ENCODE results near the gene PPP1R15A.
"Not testable (repeated sequence)": the region's sequence is repeated elsewhere in the genome, so short reads cannot be mapped to it uniquely, and the experiment has no call there.

PPP1R15A gene

GRCh38 chr19:48872182-48872883 lies at the start of gene PPP1R15A:
PPP1R15A (plus strand) TSS chr19:48872421; CDS start chr19:48873234, 813 bp downstream.
- DNase-seq: peak; percentile 98

GRCh38 chr19:48822514-48822913 lies 49.7 kb upstream of the PPP1R15A start:
- DNase-seq: no peak

- no peak for DNase-seq
Measured at GRCh38 chr19:48826606-48827020, 45.6 kb upstream of the PPP1R15A start.

- no peak for DNase-seq
Measured at GRCh38 chr19:48830088-48830487, 42.1 kb upstream of the PPP1R15A start.

GRCh38 chr19:48830965-48831364 lies 41.3 kb upstream of the PPP1R15A start:
- no peak for DNase-seq

- no peak for DNase-seq
Measured at GRCh38 chr19:48833049-48833448, 39.2 kb upstream of the PPP1R15A start.

- no peak for DNase-seq
Measured at GRCh38 chr19:48833977-48834376, 38.2 kb upstream of the PPP1R15A start.

GRCh38 chr19:48835734-48836088 lies 36.5 kb upstream of the PPP1R15A start:
- peak; percentile 80 for DNase-seq

GRCh38 chr19:48836089-48837017 lies 35.9 kb upstream of the PPP1R15A start, which contains the start of gene HSD17B14:
HSD17B14 (minus strand) TSS chr19:48836491; CDS start chr19:48836411, 80 bp downstream.
- peak; percentile 35 for DNase-seq

GRCh38 chr19:48837051-48837524 lies 35.1 kb upstream of the PPP1R15A start:
- DNase-seq: peak; percentile 80

- no peak for DNase-seq
Measured at GRCh38 chr19:48837687-48838086, 34.5 kb upstream of the PPP1R15A start.

- no peak for DNase-seq
Measured at GRCh38 chr19:48841047-48841446, 31.2 kb upstream of the PPP1R15A start.

GRCh38 chr19:48841571-48841970 lies 30.6 kb upstream of the PPP1R15A start:
- DNase-seq: no peak

GRCh38 chr19:48842789-48843162 lies 29.4 kb upstream of the PPP1R15A start:
- peak; percentile 55 for DNase-seq

- peak; percentile 61 for DNase-seq
Measured at GRCh38 chr19:48844472-48844871, 27.7 kb upstream of the PPP1R15A start.

- DNase-seq: no peak
Measured at GRCh38 chr19:48845384-48845783, 26.8 kb upstream of the PPP1R15A start.

- not testable (repeated sequence) for DNase-seq
Measured at GRCh38 chr19:48846659-48847058, 25.6 kb upstream of the PPP1R15A start.

- no peak for DNase-seq
Measured at GRCh38 chr19:48852292-48852691, 19.9 kb upstream of the PPP1R15A start.

GRCh38 chr19:48853483-48853882 lies 18.7 kb upstream of the PPP1R15A start:
- DNase-seq: no peak

- no peak for DNase-seq
Measured at GRCh38 chr19:48854103-48854502, 18.1 kb upstream of the PPP1R15A start.

- no peak for DNase-seq
Measured at GRCh38 chr19:48856921-48857320, 15.3 kb upstream of the PPP1R15A start.

- DNase-seq: no peak
Measured at GRCh38 chr19:48858984-48859710, 13.1 kb upstream of the PPP1R15A start.

Data from EL (cell line).